WTC11 (cell line): ENCODE data around the gene TMEM223.

Experiments used
- ATF1 ChIP-seq: sonication (generic); formaldehyde crosslinking; IDR thresholded peaks from 2 replicates; pipeline ENCODE4 v1.8.1; 2023; ENCODE audit warnings: mild to moderate bottlenecking, moderate library complexity, missing genetic modification reagents
- CTCF ChIP-seq: fragments of 200-600 bp; IDR thresholded peaks from 2 replicates; pipeline ENCODE4 v1.8.0; 2022; ENCODE audit warnings: antibody characterized with exemption
- JUN ChIP-seq: sonication (generic); formaldehyde crosslinking; IDR thresholded peaks from 2 replicates; pipeline ENCODE4 v1.8.0; 2023; ENCODE audit warnings: mild to moderate bottlenecking, missing genetic modification reagents

DNA sequence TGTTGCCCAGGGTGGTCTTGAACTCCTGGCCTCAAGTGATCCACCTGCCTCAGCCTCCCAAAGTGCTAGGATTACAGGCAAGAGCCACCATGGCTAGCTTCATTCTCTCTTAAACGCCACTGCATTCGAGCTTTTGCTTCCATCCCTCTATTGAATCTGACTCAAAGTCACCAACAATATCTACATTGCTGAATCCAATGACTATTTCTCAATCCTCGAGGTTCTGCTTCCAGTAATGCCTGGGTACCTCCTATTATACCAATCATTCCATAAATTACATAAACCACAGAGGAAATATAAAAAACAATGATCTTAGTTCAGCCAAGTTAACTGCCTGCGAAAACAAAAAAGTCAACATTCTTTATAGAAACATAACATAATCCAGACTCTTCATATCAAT lies 25.3 kb upstream of the TMEM223 start:
- TF ChIP-seq CTCF (no peak), JUN (CRISPR knock-in tag) (no peak), ATF1 (no peak)
